ENCODE measurements around the gene SOWAHA. TPM values are rescaled to one million over a fixed set of nuclear protein-coding genes. Genes with fewer than 3 reads are reported as not detected.

SOWAHA gene
- total RNA-seq, 1 experiment from 2014 or later, result 0.20 TPM

- no peaks in the 10 kb centered on the region for H3K4me1 ChIP-seq (ENCODE audit: insufficient read depth, low read length)
- H3K4me2 ChIP-seq (ENCODE audit: insufficient read depth, insufficient read length, low read length), result no peak overlapping the region
- H3K9ac ChIP-seq (ENCODE audit: extremely low read depth, insufficient read length, low read length), result no peak overlapping the region
- H3T11ph ChIP-seq (ENCODE audit: low read length), result no peak overlapping the region
- no peak overlapping the region for H3K14ac ChIP-seq (ENCODE audit: insufficient read depth, low read length)
- H2BK15ac ChIP-seq (ENCODE audit: low read depth, low read length), result no peak overlapping the region
- no peak overlapping the region for H2BK20ac ChIP-seq (ENCODE audit: low read depth, low read length, poor library complexity, severe bottlenecking)
- H4K5ac ChIP-seq (ENCODE audit: insufficient read length, low read depth, low read length), result no peak overlapping the region
- no peaks in the 10 kb centered on the region for H3K79me2 ChIP-seq (ENCODE audit: insufficient read depth, low read length)
- no peak for DNase-seq
- TF ChIP-seq CTCF (conservative IDR thresholded peaks at IDR 0.05), result no peak
- H3K23me2 ChIP-seq (ENCODE audit: insufficient read length, low read depth, low read length, poor library complexity, severe bottlenecking), result no peaks in the 10 kb centered on the region
- no peak overlapping the region for H4K91ac ChIP-seq (ENCODE audit: insufficient read length, low read depth, low read length)
- no peak overlapping the region for H3K56ac ChIP-seq (ENCODE audit: insufficient read length, low read depth, low read length)
- Mint-ChIP-seq H3K27me3 (ENCODE audit: low read depth) (peaks cover 23% of the 10 kb centered on the region), H3K4me1 (peaks cover 11 to 15% of the 10 kb centered on the region in 2 experiments), H3K9me3 (no peaks in the 10 kb centered on the region), H3K27ac (no peak overlapping the region), H3K36me3 (ENCODE audit: insufficient read depth in 1 of 3, low read depth in 3 of 3) (no peaks in the 10 kb centered on the region; a peak in 1 of 7 replicates), H3K4me3 (no peak overlapping the region)
- no CpG with 5 or more reads among the region's 1 CpG for WGBS (ENCODE audit: extremely low coverage, insufficient read length, low lambda C conversion rate)
- no peak overlapping the region for H2AFZ ChIP-seq (ENCODE audit: low read length)
- no peak overlapping the region for H3K4ac ChIP-seq (ENCODE audit: low read depth, low read length)
- H3K27ac ChIP-seq (ENCODE audit: insufficient read length, low read depth, low read length), result no peak overlapping the region
- no peak overlapping the region for H2BK120ac ChIP-seq (ENCODE audit: low read depth, low read length, poor library complexity, severe bottlenecking)
- no peaks in the 10 kb centered on the region for H3K27me3 ChIP-seq (ENCODE audit: insufficient read depth, low read length)
- H2BK12ac ChIP-seq (ENCODE audit: insufficient read length, low read depth, low read length), result no peak overlapping the region
- no peaks in the 10 kb centered on the region for H4K20me1 ChIP-seq (ENCODE audit: control insufficient read depth, insufficient read depth, insufficient read length)
- no peak overlapping the region for H2AK5ac ChIP-seq (ENCODE audit: insufficient read length, low read length)
- no peaks in the 10 kb centered on the region for H3K79me1 ChIP-seq (ENCODE audit: insufficient read depth, low read depth, low read length, poor library complexity, severe bottlenecking)
- no peak overlapping the region for H3K18ac ChIP-seq (ENCODE audit: insufficient read length, low read depth, low read length)
- H2BK5ac ChIP-seq (ENCODE audit: insufficient read length, low read length), result no peak overlapping the region
- no peaks in the 10 kb centered on the region for H3K9me3 ChIP-seq (ENCODE audit: control insufficient read depth, low read depth, low read length)
- no peak overlapping the region for H3K23ac ChIP-seq (ENCODE audit: insufficient read length, low read depth, low read length)
- H4K8ac ChIP-seq (replicated peaks; ENCODE audit: insufficient read length, low read depth, low read length), result no peak overlapping the region
Measured at GRCh38 chr5:132788508-132788907, 24.6 kb upstream of the SOWAHA start.
